ENCODE measurements around the gene MICAL3.
A peak's percentile ranks its signal among the peaks of the same experiment; 100 is the strongest.

MICAL3 gene

DNA sequence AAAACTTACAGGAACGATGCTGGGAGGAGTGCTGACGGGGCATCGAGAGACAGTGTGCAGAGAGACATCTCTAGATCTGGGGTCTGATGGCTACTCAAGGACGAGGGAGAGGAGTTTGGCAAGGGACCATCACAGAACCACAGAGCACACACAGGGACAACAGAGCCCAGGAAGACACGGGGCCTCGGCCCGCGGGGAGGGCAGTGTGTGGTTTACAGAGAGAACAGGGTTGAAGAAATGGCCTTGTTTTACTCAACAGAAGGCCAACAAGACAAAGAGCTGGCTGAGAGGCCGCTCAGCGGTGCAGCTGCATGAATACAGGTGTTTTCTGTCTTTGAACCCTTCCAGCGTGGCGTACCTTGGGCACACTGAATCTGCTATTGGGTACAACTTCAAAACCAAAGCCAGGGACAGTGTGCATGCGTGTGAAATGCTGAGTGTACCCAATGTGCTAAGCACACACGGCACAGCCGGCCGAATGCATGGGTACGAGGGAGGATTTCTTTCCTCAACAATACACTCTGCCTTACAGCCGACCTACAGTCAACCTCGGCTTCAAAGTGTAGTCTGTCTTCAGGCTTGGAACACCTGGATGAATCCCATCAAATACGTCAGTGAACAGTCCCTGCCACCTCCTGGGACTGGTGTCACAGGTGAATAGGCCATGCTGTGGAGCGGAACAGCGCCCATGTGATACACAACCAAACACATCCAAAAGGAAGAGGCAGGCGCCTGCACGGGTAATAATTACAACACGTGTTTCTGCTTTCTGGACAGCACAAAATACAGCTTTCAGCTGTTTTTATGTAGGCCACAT is 229.4 kb downstream of the MICAL3 start:
- Histone ChIP-seq H3K9ac (ENCODE audit: insufficient read length) (no peak overlapping the region), H3K27ac (no peak overlapping the region), H3K36me3 (ENCODE audit: insufficient read depth, low read length) (no peaks in the 10 kb centered on the region), H3K4me3 (no peak overlapping the region), H3K9me3 (ENCODE audit: low read depth, low read length) (no peaks in the 10 kb centered on the region)
- no peak for TF ChIP-seq POLR2AphosphoS5 (IDR thresholded peaks at IDR 0.05; ENCODE audit: borderline replicate concordance, low read depth, low read length)
- TF ChIP-seq FOXP2 (optimal IDR thresholded peaks at IDR 0.05; ENCODE audit: control extremely low read depth, extremely low read length, insufficient read depth): no peak
- TF ChIP-seq EZH2 (IDR thresholded peaks at IDR 0.05): no peak
- no peak for DNase-seq (ENCODE audit: low read depth, low spot score)

DNA sequence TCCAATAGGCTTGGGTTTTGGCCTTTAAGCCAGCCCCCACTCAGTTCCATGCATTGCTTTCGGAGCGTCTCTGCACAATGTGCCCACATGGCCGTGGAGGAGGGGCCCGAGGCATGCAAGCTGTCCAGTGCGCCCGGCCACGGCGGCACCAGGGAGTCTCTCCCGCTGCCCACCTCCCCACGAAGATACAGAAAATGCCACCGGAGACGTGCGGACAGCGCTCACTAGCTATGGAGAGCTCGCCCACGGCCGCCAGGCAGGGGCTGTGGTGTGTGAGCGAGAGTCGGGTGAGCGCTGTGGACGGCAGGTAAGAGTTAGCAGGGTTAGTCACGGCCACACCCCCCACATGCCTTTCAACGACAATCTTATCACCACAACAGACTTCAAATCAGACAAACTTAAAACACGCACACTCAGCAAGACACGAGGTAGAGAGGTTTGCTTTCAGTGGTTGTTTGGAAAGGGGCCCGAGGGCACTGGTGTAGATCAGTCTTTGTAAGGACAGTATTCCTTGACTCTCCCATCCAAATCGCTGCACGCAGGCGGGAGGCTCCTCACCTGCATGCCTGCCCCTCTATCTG is 231.4 kb downstream of the MICAL3 start:
- no peak overlapping the region for H3K4me3 ChIP-seq
- no peak overlapping the region for H3K27ac ChIP-seq
- TF ChIP-seq EZH2 (IDR thresholded peaks at IDR 0.05): no peak
- no peak for TF ChIP-seq FOXP2 (optimal IDR thresholded peaks at IDR 0.05; ENCODE audit: control extremely low read depth, extremely low read length, insufficient read depth)
- no peak for TF ChIP-seq POLR2AphosphoS5 (IDR thresholded peaks at IDR 0.05; ENCODE audit: borderline replicate concordance, low read depth, low read length)
- H3K9ac ChIP-seq (ENCODE audit: insufficient read length): no peak overlapping the region
- DNase-seq (ENCODE audit: low read depth, low spot score): no peak
- H3K36me3 ChIP-seq (ENCODE audit: insufficient read depth, low read length): no peaks in the 10 kb centered on the region
- H3K9me3 ChIP-seq (ENCODE audit: low read depth, low read length): no peaks in the 10 kb centered on the region

DNA sequence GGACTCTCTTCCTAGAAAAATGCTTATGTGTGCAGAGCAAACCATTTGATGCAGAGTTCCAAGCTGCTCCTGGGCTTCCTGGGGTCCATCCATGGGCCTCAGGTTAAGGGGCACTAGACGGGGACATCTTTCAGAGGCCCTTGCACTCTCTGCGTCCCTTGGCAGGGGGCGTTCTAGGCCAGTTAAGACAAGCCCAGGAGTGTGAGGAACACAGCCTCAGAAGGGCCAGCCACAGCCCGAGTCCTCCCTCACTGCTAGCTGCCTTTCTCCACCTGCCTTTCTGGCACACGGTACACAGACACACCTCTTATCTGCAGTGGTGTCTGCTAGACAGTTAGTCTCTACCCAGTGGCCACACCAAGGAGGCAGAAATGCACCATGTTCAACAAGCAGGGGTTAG is 232.1 kb downstream of the MICAL3 start:
- Histone ChIP-seq H3K27ac (no peak overlapping the region), H3K9me3 (ENCODE audit: low read depth, low read length) (no peaks in the 10 kb centered on the region), H3K4me3 (no peak overlapping the region), H3K9ac (ENCODE audit: insufficient read length) (no peak overlapping the region), H3K36me3 (ENCODE audit: insufficient read depth, low read length) (no peaks in the 10 kb centered on the region)
- TF ChIP-seq FOXP2 (optimal IDR thresholded peaks at IDR 0.05; ENCODE audit: control extremely low read depth, extremely low read length, insufficient read depth): no peak
- TF ChIP-seq POLR2AphosphoS5 (IDR thresholded peaks at IDR 0.05; ENCODE audit: borderline replicate concordance, low read depth, low read length): no peak
- TF ChIP-seq EZH2 (IDR thresholded peaks at IDR 0.05): no peak
- no peak for DNase-seq (ENCODE audit: low read depth, low spot score)

DNA sequence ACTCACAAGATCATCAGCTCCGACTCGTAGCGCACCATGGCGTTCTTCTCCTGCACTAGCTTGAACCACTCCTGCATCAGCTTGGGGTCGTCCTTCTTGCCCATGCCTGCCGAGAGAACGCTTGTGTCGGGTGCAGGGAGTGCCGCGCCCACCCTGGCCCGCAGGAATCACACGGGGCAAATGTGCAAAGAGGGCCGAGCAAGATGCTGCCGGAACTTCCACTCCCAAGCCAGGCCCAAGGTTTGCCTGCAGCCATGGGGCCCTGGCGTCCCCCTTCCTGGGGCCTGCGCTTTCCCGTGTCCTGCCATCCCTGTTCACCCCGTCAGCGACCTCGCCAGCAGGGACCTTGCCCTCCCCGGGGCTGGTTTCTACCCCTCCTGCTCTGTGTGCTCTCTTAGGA is 233.2 kb downstream of the MICAL3 start:
- Histone ChIP-seq H3K9ac (ENCODE audit: insufficient read length) (no peak overlapping the region), H3K36me3 (ENCODE audit: insufficient read depth, low read length) (no peaks in the 10 kb centered on the region), H3K27ac (no peak overlapping the region), H3K9me3 (ENCODE audit: low read depth, low read length) (no peaks in the 10 kb centered on the region), H3K4me3 (no peak overlapping the region)
- no peak for DNase-seq (ENCODE audit: low read depth, low spot score)
- TF ChIP-seq POLR2AphosphoS5 (IDR thresholded peaks at IDR 0.05; ENCODE audit: borderline replicate concordance, low read depth, low read length): no peak
- no peak for TF ChIP-seq EZH2 (IDR thresholded peaks at IDR 0.05)
- no peak for TF ChIP-seq FOXP2 (optimal IDR thresholded peaks at IDR 0.05; ENCODE audit: control extremely low read depth, extremely low read length, insufficient read depth)

DNA sequence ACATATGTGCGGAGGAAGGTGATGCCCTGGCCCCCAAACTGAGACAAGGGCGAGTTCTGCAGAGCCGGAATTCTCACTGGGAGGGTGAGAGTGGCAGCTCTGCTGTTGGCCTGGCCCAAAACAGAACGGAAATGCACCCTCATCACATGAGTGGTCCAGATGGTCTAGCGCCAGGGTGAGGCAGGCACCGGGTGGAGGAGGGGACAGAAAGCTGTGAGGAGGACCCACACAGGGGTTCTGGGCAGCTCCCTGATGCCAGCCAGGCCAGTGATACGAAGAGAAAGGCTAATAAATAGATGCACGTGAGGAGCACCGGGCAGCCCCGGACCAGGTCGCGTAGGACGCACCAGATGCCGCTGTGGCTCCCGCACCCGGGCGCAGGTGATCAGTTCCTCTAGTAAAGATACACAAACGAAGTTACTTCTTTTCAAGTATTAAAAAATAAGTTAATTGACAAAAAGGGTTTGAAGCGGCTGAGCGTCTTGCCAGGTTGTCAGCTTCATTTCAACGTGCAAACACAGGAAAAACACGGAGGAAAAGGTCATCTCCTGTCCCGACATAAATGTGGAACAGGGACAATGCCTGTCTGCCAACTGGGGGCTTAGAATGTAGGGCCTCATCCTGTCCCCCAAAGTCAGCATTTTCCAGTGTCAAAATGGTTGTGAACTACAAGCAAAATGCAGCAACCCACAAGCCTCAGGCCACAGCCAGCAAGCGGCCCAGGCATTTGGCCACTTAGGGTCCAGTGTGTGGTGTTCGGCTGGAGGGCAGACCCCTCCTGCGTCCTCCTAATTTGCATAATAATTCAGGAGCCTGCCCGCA is 234.8 kb downstream of the MICAL3 start:
- no peak for DNase-seq (ENCODE audit: low read depth, low spot score)
- no peak overlapping the region for H3K9ac ChIP-seq (ENCODE audit: insufficient read length)
- no peak overlapping the region for H3K27ac ChIP-seq
- no peaks in the 10 kb centered on the region for H3K9me3 ChIP-seq (ENCODE audit: low read depth, low read length)
- H3K36me3 ChIP-seq (ENCODE audit: insufficient read depth, low read length): no peaks in the 10 kb centered on the region
- TF ChIP-seq EZH2 (IDR thresholded peaks at IDR 0.05) (no peak), FOXP2 (optimal IDR thresholded peaks at IDR 0.05; ENCODE audit: control extremely low read depth, extremely low read length, insufficient read depth) (no peak), POLR2AphosphoS5 (IDR thresholded peaks at IDR 0.05; ENCODE audit: borderline replicate concordance, low read depth, low read length) (no peak)
- no peak overlapping the region for H3K4me3 ChIP-seq

DNA sequence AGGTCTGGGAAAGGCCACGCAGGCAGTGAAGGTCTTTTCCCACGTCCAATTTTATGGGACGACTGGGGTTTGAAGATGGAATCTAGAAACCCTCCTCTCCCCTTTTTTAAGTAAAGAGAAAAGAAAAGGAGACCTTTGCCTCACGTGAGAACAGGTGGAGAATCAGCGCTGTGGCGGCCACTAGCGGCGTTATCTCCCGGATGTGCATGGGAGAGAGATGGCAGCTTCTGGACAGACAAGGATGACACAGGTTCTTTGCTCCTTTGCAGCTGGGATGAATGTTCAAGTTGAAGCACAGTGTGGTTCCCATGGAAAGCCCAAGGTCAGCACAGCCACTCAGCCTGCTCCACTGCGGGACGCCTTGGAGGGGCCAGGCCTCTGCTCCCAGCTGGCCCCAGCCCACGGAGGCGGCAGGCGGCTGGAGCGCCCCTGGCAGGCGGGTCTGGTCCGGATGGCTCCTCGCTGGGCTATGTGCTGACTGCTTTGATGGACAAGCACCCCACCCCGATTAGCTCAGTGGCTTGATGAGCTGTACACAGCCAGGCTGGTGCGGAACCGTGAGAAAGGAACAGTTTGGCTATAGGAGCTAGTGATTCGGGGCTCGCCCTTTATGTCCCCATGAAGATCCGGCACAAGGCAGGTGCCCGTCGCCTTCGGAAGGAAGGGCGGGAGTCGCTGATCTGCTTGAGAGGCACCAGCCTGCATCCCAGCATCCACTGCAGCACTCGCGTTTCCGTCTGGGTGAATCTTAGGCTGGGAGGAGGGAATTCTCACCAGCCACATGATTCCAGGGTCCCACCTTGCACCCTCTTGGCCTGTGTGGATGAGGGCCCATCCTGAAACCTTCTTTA is 235.6 kb downstream of the MICAL3 start:
- TF ChIP-seq POLR2AphosphoS5 (IDR thresholded peaks at IDR 0.05; ENCODE audit: borderline replicate concordance, low read depth, low read length) (no peak), FOXP2 (optimal IDR thresholded peaks at IDR 0.05; ENCODE audit: control extremely low read depth, extremely low read length, insufficient read depth) (no peak), EZH2 (IDR thresholded peaks at IDR 0.05) (no peak)
- no peak overlapping the region for H3K4me3 ChIP-seq
- DNase-seq (ENCODE audit: low read depth, low spot score): no peak
- no peaks in the 10 kb centered on the region for H3K9me3 ChIP-seq (ENCODE audit: low read depth, low read length)
- no peaks in the 10 kb centered on the region for H3K36me3 ChIP-seq (ENCODE audit: insufficient read depth, low read length)
- no peak overlapping the region for H3K27ac ChIP-seq
- no peak overlapping the region for H3K9ac ChIP-seq (ENCODE audit: insufficient read length)

DNA sequence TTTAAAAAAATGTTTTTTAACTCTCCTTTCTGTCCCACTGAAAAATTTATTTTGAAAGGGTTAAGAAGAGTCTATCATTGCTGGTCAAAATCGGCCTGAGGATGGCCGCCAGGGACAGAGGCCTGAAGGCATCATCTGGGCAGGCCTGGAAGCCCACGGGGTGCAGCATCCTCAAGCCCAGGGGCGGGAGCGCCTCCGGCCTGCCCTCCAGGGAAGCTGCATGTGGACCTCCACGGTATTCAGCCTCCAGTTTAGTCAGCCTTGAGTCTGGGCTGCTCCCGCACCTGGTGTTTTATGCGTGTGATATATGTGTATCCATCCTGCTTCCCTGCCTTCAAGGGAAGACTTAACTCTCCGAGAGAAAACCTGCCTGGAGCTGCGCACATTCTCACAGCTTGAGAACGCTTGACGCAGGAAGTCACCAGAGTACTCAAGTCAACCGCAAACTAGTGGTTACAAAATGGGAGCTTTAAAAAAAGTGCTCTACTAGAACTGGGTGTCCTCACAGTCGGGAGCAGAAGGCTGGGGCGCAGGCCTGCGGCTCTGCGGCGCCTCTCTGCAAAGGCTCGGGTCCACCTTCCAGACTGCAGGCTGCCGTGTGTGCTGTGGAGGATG is 236.5 kb downstream of the MICAL3 start:
- Histone ChIP-seq H3K9ac (ENCODE audit: insufficient read length) (no peak overlapping the region), H3K27ac (no peak overlapping the region), H3K9me3 (ENCODE audit: low read depth, low read length) (no peaks in the 10 kb centered on the region), H3K4me3 (no peak overlapping the region), H3K36me3 (ENCODE audit: insufficient read depth, low read length) (no peaks in the 10 kb centered on the region)
- DNase-seq (ENCODE audit: low read depth, low spot score): peak; percentile 51
- TF ChIP-seq EZH2 (IDR thresholded peaks at IDR 0.05): no peak
- TF ChIP-seq FOXP2 (optimal IDR thresholded peaks at IDR 0.05; ENCODE audit: control extremely low read depth, extremely low read length, insufficient read depth): no peak
- peak; percentile 33; the same call in 1 of the 2 replicates for TF ChIP-seq POLR2AphosphoS5 (IDR thresholded peaks at IDR 0.05; ENCODE audit: borderline replicate concordance, low read depth, low read length)
